Measurements from ENCODE around the gene CYGB.

CYGB gene

DNA sequence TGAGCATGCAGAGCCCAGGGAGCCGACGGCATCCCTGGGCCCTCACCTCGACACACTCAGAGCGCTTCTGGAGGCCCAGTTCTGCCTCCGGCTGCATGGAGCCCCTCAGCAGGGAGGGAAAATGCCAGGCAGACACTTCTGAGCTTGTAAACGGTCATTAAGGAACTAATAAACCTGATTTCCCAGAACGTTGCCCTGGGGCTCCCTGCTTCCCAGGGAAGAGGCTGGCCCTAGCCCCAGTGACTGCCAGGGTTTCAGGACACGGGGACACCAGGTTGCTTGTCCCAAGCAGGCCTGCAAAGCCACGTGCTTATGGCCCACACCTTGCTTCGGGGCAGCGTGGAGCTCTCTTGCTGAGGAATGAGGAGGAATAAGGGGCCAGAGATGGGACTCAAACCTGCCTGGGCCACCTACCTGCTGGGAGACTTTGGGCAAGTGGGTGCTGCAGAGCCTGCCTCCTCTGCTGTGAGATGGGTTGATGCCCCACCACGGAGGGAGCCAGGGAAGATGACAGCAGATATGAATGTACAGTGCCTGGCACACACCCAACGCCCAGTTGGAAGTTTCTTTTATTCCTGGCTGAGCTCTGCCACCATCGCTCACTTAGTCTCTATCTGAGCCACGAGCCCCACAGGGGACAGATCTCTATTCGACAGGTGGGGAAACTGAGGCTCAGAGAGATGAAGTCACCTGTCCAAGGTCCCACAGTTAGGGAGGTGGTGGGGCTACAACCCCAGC lies 41.7 kb downstream of the CYGB start:
- H3K79me2 ChIP-seq (ENCODE audit: insufficient read depth, low read length), result peaks cover 32% of the 10 kb centered on the region
- no peak for TF ChIP-seq EZH2phosphoT487 (conservative IDR thresholded peaks at IDR 0.05; ENCODE audit: low read length)
- TF ChIP-seq, protein P1, sequence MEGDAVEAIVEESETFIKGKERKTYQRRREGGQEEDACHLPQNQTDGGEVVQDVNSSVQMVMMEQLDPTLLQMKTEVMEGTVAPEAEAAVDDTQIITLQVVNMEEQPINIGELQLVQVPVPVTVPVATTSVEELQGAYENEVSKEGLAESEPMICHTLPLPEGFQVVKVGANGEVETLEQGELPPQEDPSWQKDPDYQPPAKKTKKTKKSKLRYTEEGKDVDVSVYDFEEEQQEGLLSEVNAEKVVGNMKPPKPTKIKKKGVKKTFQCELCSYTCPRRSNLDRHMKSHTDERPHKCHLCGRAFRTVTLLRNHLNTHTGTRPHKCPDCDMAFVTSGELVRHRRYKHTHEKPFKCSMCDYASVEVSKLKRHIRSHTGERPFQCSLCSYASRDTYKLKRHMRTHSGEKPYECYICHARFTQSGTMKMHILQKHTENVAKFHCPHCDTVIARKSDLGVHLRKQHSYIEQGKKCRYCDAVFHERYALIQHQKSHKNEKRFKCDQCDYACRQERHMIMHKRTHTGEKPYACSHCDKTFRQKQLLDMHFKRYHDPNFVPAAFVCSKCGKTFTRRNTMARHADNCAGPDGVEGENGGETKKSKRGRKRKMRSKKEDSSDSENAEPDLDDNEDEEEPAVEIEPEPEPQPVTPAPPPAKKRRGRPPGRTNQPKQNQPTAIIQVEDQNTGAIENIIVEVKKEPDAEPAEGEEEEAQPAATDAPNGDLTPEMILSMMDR (IDR thresholded peaks at IDR 0.05; ENCODE audit: insufficient read depth, low read length, poor library complexity, severe bottlenecking), result no peak
- H3K27me3 ChIP-seq (ENCODE audit: low read length), result no peaks in the 10 kb centered on the region
- H3K4me2 ChIP-seq (ENCODE audit: low read depth, low read length, poor library complexity, severe bottlenecking), result no peak overlapping the region
- peak overlapping the region; percentile 53 for H3K27ac ChIP-seq (ENCODE audit: low read depth, low read length)
- H3F3A ChIP-seq (ENCODE audit: insufficient read depth), result peaks cover 30% of the 10 kb centered on the region
- no peak overlapping the region for H3K9ac ChIP-seq (ENCODE audit: low read length)
- H3K9me2 ChIP-seq (replicated peaks; ENCODE audit: insufficient read depth, low read length), result no peaks in the 10 kb centered on the region
- no peaks in the 10 kb centered on the region for H4K20me1 ChIP-seq (ENCODE audit: low read depth, low read length)
- H3K36me3 ChIP-seq (ENCODE audit: low read length), result no peaks in the 10 kb centered on the region
- no peak overlapping the region for H3K4me3 ChIP-seq (ENCODE audit: insufficient read depth, low read length, poor library complexity, severe bottlenecking)
- no peak overlapping the region for H2AFZ ChIP-seq (ENCODE audit: low read depth, low read length, severe bottlenecking)
- H3K9me3 ChIP-seq (ENCODE audit: insufficient read depth, low read length), result no peaks in the 10 kb centered on the region

DNA sequence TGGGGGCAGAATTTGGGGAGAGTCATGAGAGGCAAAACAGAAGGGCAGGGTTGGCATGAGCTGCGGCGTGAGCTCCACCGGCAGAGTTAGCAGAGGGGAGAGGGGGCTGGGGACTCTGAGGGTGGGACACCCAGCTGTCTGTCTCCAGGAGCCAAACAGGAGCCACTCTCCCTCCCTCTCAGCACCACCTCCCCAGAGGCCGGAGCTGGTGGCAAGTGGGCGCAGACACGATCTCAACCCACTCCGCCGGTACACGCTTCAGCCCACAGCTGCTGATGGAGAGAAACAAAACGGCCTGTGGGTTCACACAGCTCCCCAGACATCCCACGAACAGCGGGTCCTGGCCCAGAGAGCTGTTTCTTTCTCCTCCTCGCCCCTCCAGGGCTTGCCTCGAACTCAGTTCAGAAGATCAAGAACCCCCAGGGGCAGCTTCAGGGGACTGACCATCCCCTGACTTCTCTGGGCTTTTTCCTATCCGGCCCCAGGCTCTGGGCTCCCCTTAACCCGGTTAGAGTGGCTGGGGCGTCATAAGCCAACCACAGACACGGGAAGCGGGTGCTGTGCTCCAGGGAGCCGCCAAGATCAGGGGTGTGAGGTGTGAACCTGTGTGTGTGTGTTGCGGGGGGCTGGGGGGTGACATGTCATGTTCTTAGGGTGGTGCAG lies 43.9 kb downstream of the CYGB start:
- peaks cover 13% of the 10 kb centered on the region for H3K79me2 ChIP-seq (ENCODE audit: insufficient read depth, low read length)
- H3K27ac ChIP-seq (ENCODE audit: low read depth, low read length), result peak overlapping the region; percentile 90
- H3K9ac ChIP-seq (ENCODE audit: low read length), result peak overlapping the region; percentile 60
- H3K27me3 ChIP-seq (ENCODE audit: low read length), result no peaks in the 10 kb centered on the region
- H3K4me3 ChIP-seq (ENCODE audit: insufficient read depth, low read length, poor library complexity, severe bottlenecking), result peak overlapping the region; percentile 12
- H3K36me3 ChIP-seq (ENCODE audit: low read length), result no peaks in the 10 kb centered on the region
- peaks cover 30% of the 10 kb centered on the region for H3F3A ChIP-seq (ENCODE audit: insufficient read depth)
- TF ChIP-seq, protein P1 (IDR thresholded peaks at IDR 0.05; ENCODE audit: insufficient read depth, low read length, poor library complexity, severe bottlenecking), result no peak
- H4K20me1 ChIP-seq (ENCODE audit: low read depth, low read length), result no peaks in the 10 kb centered on the region
- H2AFZ ChIP-seq (ENCODE audit: low read depth, low read length, severe bottlenecking), result no peak overlapping the region
- no peaks in the 10 kb centered on the region for H3K9me3 ChIP-seq (ENCODE audit: insufficient read depth, low read length)
- H3K9me2 ChIP-seq (replicated peaks; ENCODE audit: insufficient read depth, low read length), result no peaks in the 10 kb centered on the region
- peak overlapping the region; percentile 59 for H3K4me2 ChIP-seq (ENCODE audit: low read depth, low read length, poor library complexity, severe bottlenecking)

DNA sequence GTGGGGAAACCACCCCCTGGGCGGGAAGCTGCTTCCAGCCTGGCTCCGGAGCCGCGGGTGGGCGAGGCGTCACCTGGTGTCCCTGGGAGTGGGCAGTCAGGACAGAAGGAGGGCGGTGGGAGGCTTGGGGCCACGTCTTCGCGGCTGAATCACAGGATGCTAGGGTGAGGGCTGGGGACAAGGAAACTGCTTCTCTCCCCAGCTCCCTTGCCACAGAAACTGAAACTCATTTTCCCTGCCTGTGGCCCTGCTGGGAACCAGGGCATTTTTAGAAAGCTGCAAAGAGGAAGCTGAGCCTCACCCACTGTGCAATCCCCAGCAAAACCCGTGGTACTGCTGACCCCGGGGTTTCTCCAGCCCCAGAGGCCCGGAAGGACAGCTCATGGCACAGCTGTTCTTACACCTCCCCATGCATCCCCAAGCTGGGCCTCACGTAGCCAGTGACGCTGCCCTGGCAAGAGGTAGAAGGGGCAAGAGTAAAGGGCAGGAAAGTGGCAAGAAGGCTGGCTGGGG lies 44.5 kb downstream of the CYGB start:
- Histone ChIP-seq H3K36me3 (ENCODE audit: low read length) (no peaks in the 10 kb centered on the region), H2AFZ (ENCODE audit: low read depth, low read length, severe bottlenecking) (no peak overlapping the region), H4K20me1 (ENCODE audit: low read depth, low read length) (no peaks in the 10 kb centered on the region), H3K27me3 (ENCODE audit: low read length) (no peaks in the 10 kb centered on the region), H3K9me3 (ENCODE audit: insufficient read depth, low read length) (no peaks in the 10 kb centered on the region), H3K9ac (ENCODE audit: low read length) (peak overlapping the region; percentile 60), H3K9me2 (replicated peaks; ENCODE audit: insufficient read depth, low read length) (no peaks in the 10 kb centered on the region), H3F3A (ENCODE audit: insufficient read depth) (peaks cover 30% of the 10 kb centered on the region), H3K79me2 (ENCODE audit: insufficient read depth, low read length) (peaks cover 9% of the 10 kb centered on the region), H3K4me3 (ENCODE audit: insufficient read depth, low read length, poor library complexity, severe bottlenecking) (peak overlapping the region; percentile 12), H3K4me2 (ENCODE audit: low read depth, low read length, poor library complexity, severe bottlenecking) (peak overlapping the region; percentile 59), H3K27ac (ENCODE audit: low read depth, low read length) (peak overlapping the region; percentile 90)
- TF ChIP-seq EZH2phosphoT487 (conservative IDR thresholded peaks at IDR 0.05; ENCODE audit: low read length), result no peak
- TF ChIP-seq, protein P1 (IDR thresholded peaks at IDR 0.05; ENCODE audit: insufficient read depth, low read length, poor library complexity, severe bottlenecking), result no peak
